GM20000 (cell line): Measurements from ENCODE around the gene CAMTA1.

Experiments used
- DNase-seq: peaks from one replicate; pipeline ENCODE4 v3.0.0; 2012; ENCODE audit warnings: low spot score
- TF ChIP-seq, protein P1 (sequence below): IDR thresholded peaks from 2 replicates; pipeline ENCODE4 v1.5.1; 2012; ENCODE audit warnings: mild to moderate bottlenecking, control low read depth; ENCODE audit errors: extremely low read depth, missing control alignments

Gene CAMTA1

GRCh38 chr1:7022058-7022457 is 236.8 kb downstream of the CAMTA1 start:
- DNase-seq: no peak
- TF ChIP-seq, protein P1, sequence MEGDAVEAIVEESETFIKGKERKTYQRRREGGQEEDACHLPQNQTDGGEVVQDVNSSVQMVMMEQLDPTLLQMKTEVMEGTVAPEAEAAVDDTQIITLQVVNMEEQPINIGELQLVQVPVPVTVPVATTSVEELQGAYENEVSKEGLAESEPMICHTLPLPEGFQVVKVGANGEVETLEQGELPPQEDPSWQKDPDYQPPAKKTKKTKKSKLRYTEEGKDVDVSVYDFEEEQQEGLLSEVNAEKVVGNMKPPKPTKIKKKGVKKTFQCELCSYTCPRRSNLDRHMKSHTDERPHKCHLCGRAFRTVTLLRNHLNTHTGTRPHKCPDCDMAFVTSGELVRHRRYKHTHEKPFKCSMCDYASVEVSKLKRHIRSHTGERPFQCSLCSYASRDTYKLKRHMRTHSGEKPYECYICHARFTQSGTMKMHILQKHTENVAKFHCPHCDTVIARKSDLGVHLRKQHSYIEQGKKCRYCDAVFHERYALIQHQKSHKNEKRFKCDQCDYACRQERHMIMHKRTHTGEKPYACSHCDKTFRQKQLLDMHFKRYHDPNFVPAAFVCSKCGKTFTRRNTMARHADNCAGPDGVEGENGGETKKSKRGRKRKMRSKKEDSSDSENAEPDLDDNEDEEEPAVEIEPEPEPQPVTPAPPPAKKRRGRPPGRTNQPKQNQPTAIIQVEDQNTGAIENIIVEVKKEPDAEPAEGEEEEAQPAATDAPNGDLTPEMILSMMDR: no peak

GRCh38 chr1:7025013-7025412 is 239.8 kb downstream of the CAMTA1 start:
- no peak for DNase-seq
- TF ChIP-seq, protein P1: no peak

GRCh38 chr1:7026169-7026568 is 240.9 kb downstream of the CAMTA1 start:
- no peak for DNase-seq
- TF ChIP-seq, protein P1: no peak

- DNase-seq: no peak
Observed at GRCh38 chr1:7032992-7033391, 247.7 kb downstream of the CAMTA1 start.

DNA sequence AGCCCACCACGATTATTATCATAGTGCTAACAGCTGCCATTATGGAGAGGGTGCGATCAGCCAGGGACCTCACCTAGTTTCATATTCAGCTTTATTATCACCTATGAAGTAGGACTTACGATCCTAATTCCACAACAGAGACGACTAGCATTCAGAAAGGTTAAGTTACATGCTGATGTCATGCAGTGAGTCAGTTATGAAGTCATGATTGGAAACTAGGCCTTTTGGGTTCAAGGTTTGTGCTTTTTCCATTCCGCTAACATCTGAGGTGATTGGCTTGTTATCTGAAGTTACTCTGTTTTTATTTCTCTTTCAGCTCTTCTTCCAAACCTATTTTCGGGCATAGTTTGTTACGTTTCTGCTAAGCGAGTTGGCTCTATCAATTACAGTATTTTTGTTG is 251.1 kb downstream of the CAMTA1 start:
- TF ChIP-seq, protein P1: no peak
- DNase-seq: no peak

More at GRCh38 chr1:7032992-7033391, 247.7 kb downstream of the CAMTA1 start:
- TF ChIP-seq, protein P1: no peak

GRCh38 chr1:7039590-7040220 is 254.5 kb downstream of the CAMTA1 start:
- TF ChIP-seq, protein P1: no peak

DNA sequence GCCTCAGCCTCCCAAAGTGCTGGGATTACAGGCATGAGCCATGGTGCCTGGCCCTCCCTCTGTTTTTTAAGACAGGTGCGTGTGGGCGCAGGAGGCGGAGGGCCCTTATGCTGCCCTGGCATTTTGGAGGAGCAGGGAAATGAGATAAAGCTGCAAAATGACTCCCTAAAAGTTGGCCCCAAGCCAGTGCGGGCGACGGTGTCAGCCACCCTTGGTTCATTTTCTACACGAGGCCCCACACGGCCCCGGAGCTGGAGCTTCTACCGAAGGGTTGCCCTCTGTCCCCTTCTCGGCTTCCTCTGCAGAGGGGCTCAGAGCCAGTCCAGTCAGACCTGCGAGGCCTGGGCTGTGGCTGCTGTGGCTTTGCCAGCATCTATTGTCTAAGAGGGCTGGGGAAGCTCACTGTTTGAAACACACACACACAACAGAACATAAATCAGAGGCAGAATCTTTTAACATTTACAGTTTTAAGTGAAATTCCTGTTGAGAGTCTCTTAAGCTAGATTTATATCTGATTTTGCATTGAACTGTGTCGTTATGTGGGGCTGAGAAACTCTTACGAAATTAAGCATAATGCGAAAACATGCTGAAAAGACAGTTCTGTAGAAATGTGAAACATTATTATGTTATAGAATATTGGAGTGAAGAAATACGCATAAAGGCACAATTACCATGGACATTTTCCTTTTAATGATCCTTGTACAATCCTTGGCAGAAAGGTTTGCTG is 255.9 kb downstream of the CAMTA1 start:
- no peak for DNase-seq
- TF ChIP-seq, protein P1: no peak

More at GRCh38 chr1:7039590-7040220, 254.5 kb downstream of the CAMTA1 start:
- no peak for DNase-seq
